ENCODE measurements around the gene ADCY5.

ADCY5 gene

GRCh38 chr3:123270818-123271217, 178.1 kb downstream of the ADCY5 start:
- TF ChIP-seq SIN3A (IDR thresholded peaks at IDR 0.05; ENCODE audit: borderline replicate concordance, insufficient read depth, low read length): no peak
- TF ChIP-seq FOXP2 (optimal IDR thresholded peaks at IDR 0.05; ENCODE audit: borderline replicate concordance, extremely low read depth, extremely low read length, insufficient read depth): no peak
- TF ChIP-seq POLR2AphosphoS5 (IDR thresholded peaks at IDR 0.05; ENCODE audit: low read depth, low read length): no peak
- TF ChIP-seq REST (IDR thresholded peaks at IDR 0.05; ENCODE audit: insufficient read depth in 1 of 2, low read depth in 2 of 2, low read length in 2 of 2): no peak
- TF ChIP-seq TAF1 (IDR thresholded peaks at IDR 0.05; ENCODE audit: borderline replicate concordance, insufficient read depth, low read length): no peak

DNA sequence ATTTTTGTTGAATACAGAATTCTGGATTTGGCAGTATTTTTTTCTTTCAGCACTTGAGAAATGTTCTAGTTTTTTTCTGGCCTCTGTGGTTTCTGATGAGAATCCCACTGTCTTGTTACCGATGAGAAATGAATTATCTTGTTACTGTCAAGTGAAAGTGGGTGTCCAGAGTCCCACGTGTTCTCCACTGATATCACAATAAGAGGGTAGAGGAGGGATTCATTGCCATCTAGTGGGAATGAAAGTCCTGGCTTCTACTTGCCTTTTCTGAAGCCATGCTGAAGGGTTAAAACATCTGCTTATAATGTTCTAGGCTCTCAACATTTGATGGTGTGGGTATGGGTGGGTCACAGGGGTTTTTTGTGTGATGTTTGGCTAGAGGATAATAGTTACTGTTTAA, 181.1 kb downstream of the ADCY5 start:
- TF ChIP-seq POLR2AphosphoS5 (IDR thresholded peaks at IDR 0.05; ENCODE audit: low read depth, low read length) (no peak), REST (IDR thresholded peaks at IDR 0.05; ENCODE audit: insufficient read depth in 1 of 2, low read depth in 2 of 2, low read length in 2 of 2) (no peak), TAF1 (IDR thresholded peaks at IDR 0.05; ENCODE audit: borderline replicate concordance, insufficient read depth, low read length) (no peak), SIN3A (IDR thresholded peaks at IDR 0.05; ENCODE audit: borderline replicate concordance, insufficient read depth, low read length) (no peak), FOXP2 (optimal IDR thresholded peaks at IDR 0.05; ENCODE audit: borderline replicate concordance, extremely low read depth, extremely low read length, insufficient read depth) (no peak)

GRCh38 chr3:123263941-123264340, 184.9 kb downstream of the ADCY5 start:
- TF ChIP-seq POLR2AphosphoS5 (IDR thresholded peaks at IDR 0.05; ENCODE audit: low read depth, low read length): no peak
- no peak for TF ChIP-seq REST (IDR thresholded peaks at IDR 0.05; ENCODE audit: insufficient read depth in 1 of 2, low read depth in 2 of 2, low read length in 2 of 2)
- TF ChIP-seq FOXP2 (optimal IDR thresholded peaks at IDR 0.05; ENCODE audit: borderline replicate concordance, extremely low read depth, extremely low read length, insufficient read depth): no peak
- no peak for TF ChIP-seq TAF1 (IDR thresholded peaks at IDR 0.05; ENCODE audit: borderline replicate concordance, insufficient read depth, low read length)
- TF ChIP-seq SIN3A (IDR thresholded peaks at IDR 0.05; ENCODE audit: borderline replicate concordance, insufficient read depth, low read length): no peak

- no peak for TF ChIP-seq POLR2AphosphoS5 (IDR thresholded peaks at IDR 0.05; ENCODE audit: low read depth, low read length)
- TF ChIP-seq TAF1 (IDR thresholded peaks at IDR 0.05; ENCODE audit: borderline replicate concordance, insufficient read depth, low read length): no peak
- TF ChIP-seq SIN3A (IDR thresholded peaks at IDR 0.05; ENCODE audit: borderline replicate concordance, insufficient read depth, low read length): no peak
- TF ChIP-seq REST (IDR thresholded peaks at IDR 0.05; ENCODE audit: insufficient read depth in 1 of 2, low read depth in 2 of 2, low read length in 2 of 2): no peak
These were observed 186.0 kb downstream of the ADCY5 start for GRCh38 chr3:123262868-123263267.

GRCh38 chr3:123262226-123262625, 186.7 kb downstream of the ADCY5 start:
- TF ChIP-seq REST (IDR thresholded peaks at IDR 0.05; ENCODE audit: insufficient read depth in 1 of 2, low read depth in 2 of 2, low read length in 2 of 2): no peak
- TF ChIP-seq FOXP2 (optimal IDR thresholded peaks at IDR 0.05; ENCODE audit: borderline replicate concordance, extremely low read depth, extremely low read length, insufficient read depth): no peak
- no peak for TF ChIP-seq POLR2AphosphoS5 (IDR thresholded peaks at IDR 0.05; ENCODE audit: low read depth, low read length)
- no peak for TF ChIP-seq TAF1 (IDR thresholded peaks at IDR 0.05; ENCODE audit: borderline replicate concordance, insufficient read depth, low read length)
- TF ChIP-seq SIN3A (IDR thresholded peaks at IDR 0.05; ENCODE audit: borderline replicate concordance, insufficient read depth, low read length): no peak

All from PFSK-1 (cell line).